Measurements from ENCODE around the gene KDM2B. TPM values are rescaled to one million over a fixed set of nuclear protein-coding genes. Genes with fewer than 3 reads are reported as not detected.
A peak's percentile ranks its signal among the peaks of the same experiment; 100 is the strongest.

Gene KDM2B
- polyA plus RNA-seq, 2 of the 4 experiments (the other 2 are of a cell fraction) = 10.4 to 18.4 TPM

GRCh38 chr12:121470751-121471150 is 110.1 kb downstream of the KDM2B start:
- no peak overlapping the region for H3K27ac ChIP-seq
- FAIRE-seq (no peak), ATAC-seq (no peak), DNase-seq (ENCODE audit: low read depth in 1 of 2, low spot score in 1 of 2) (no peak)
- 63% methylated on average over 2 of the region's 2 CpGs for WGBS (ENCODE audit: missing lambda C conversion rate)
- H3K4me3 ChIP-seq = no peak overlapping the region
- ChIA-PET CTCF (no interaction called here), POLR2A (no interaction called here)
- H3K9me3 ChIP-seq = no peaks in the 10 kb centered on the region
- H3K4me2 ChIP-seq = no peak overlapping the region
- peaks cover 7% of the 10 kb centered on the region for H3K4me1 ChIP-seq
- TF ChIP-seq EHF (CRISPR knock-in tag; IDR thresholded peaks at IDR 0.05) (no peak), PBX3 (IDR thresholded peaks at IDR 0.05) (no peak), MAFK (IDR thresholded peaks at IDR 0.05; ENCODE audit: partially characterized antibody) (no peak), TP53 (CRISPR knock-in tag; IDR thresholded peaks at IDR 0.05) (no peak), EHMT2 (IDR thresholded peaks at IDR 0.05; ENCODE audit: low read depth) (no peak), RNF2 (IDR thresholded peaks at IDR 0.05; ENCODE audit: borderline replicate concordance, low read depth) (no peak), FOSB (CRISPR knock-in tag; IDR thresholded peaks at IDR 0.05) (no peak), PHF8 (IDR thresholded peaks at IDR 0.05; ENCODE audit: borderline replicate concordance, low read depth) (no peak), CEBPB (IDR thresholded peaks at IDR 0.05) (no peak), MAX (IDR thresholded peaks at IDR 0.05) (no peak), RCOR1 (IDR thresholded peaks at IDR 0.05; ENCODE audit: low read depth, low read length) (no peak), ELK1 (IDR thresholded peaks at IDR 0.05; ENCODE audit: low read depth, low read length) (no peak), NPAS2 (CRISPR knock-in tag; IDR thresholded peaks at IDR 0.05; ENCODE audit: borderline replicate concordance) (no peak)

- no peak for DNase-seq (ENCODE audit: low read depth in 1 of 2, low spot score in 1 of 2)
- CTCF ChIA-PET = interaction anchor here (0.8 to 2.2 kb wide), 5 partner anchors 8 to 33 kb away, joined by 3 to 10 read pairs (median 5); no protein-coding TSS in a partner anchor
- Histone ChIP-seq H3K4me2 (no peak overlapping the region; the same call in 2 of the 3 replicates), H3K4me3 (no peak overlapping the region), H3K9me3 (no peaks in the 10 kb centered on the region), H3K4me1 (peaks cover 9% of the 10 kb centered on the region), H3K27ac (no peak overlapping the region)
- no peak for FAIRE-seq
- TF ChIP-seq MAFK (IDR thresholded peaks at IDR 0.05; ENCODE audit: partially characterized antibody) (peak; percentile 51), E2F6 (IDR thresholded peaks at IDR 0.05; ENCODE audit: borderline replicate concordance, low read depth) (no peak)
- 85% methylated on average over 4 of the region's 4 CpGs for WGBS (ENCODE audit: missing lambda C conversion rate)
- ATAC-seq = no peak
- POLR2A ChIA-PET = interaction anchor here (0.9 to 1.0 kb wide), 2 partner anchors 11 to 26 kb away, joined by 3 read pairs; no protein-coding TSS in a partner anchor
Observed at GRCh38 chr12:121468499-121468801, 112.4 kb downstream of the KDM2B start.

- Histone ChIP-seq H3K27ac (peak overlapping the region; percentile 46 to 93), H3K4me3 (peak overlapping the region; percentile 67), H3K4me2 (peak overlapping the region; percentile 81), H3K4me1 (peaks cover 9% of the 10 kb centered on the region), H3K9me3 (no peaks in the 10 kb centered on the region)
- peak; percentile 38 to 53 for ATAC-seq
- peak; percentile 25 to 31 for DNase-seq (ENCODE audit: low read depth in 1 of 2, low spot score in 1 of 2)
- 62% methylated on average over 22 of the region's 48 CpGs for WGBS (ENCODE audit: missing lambda C conversion rate)
- ChIA-PET CTCF (interaction anchor here (0.8 to 2.2 kb wide), 6 partner anchors 9 to 34 kb away, joined by 3 to 10 read pairs (median 4); no protein-coding TSS in a partner anchor), POLR2A (interaction anchor here (0.9 to 1.0 kb wide), 2 partner anchors 11 to 26 kb away, joined by 3 read pairs; no protein-coding TSS in a partner anchor)
- TF ChIP-seq NR3C1 (IDR thresholded peaks at IDR 0.05) (no peak), POLR2A (IDR thresholded peaks at IDR 0.05; ENCODE audit: low read length) (peak; percentile 64)
- FAIRE-seq = no peak
Observed at GRCh38 chr12:121467638-121468498, 113.0 kb downstream of the KDM2B start.
